HFFc6 (cell line): ENCODE measurements around the gene OTUD6A. TPM values are rescaled to one million over a fixed set of nuclear protein-coding genes. Genes with fewer than 3 reads are reported as not detected.
"Not testable (repeated sequence)": the region's sequence is repeated elsewhere in the genome, so short reads cannot be mapped to it uniquely, and the experiment has no call there.

Experiments
- DNase-seq: peaks from one replicate; pipeline ENCODE4 v3.0.0-alpha.2; 2018
- H3K27ac Mint-ChIP-seq: 2 replicates; pipeline ENCODE4 v1.8.0; 2020; ENCODE audit warnings: mild to moderate bottlenecking, mixed read lengths
- H3K27me3 Mint-ChIP-seq: 2 replicates; pipeline ENCODE4 v1.8.0; 2021; ENCODE audit warnings: mild to moderate bottlenecking, moderate library complexity, mixed read lengths; ENCODE audit not compliant: insufficient read depth
- H3K36me3 Mint-ChIP-seq: 2 replicates; pipeline ENCODE4 v1.8.0; 2021; ENCODE audit warnings: low read depth, mixed read lengths
- H3K4me1 Mint-ChIP-seq: 2 replicates; pipeline ENCODE4 v1.8.0; 2020; ENCODE audit warnings: low read depth, mixed read lengths
- H3K4me3 Mint-ChIP-seq: 2 replicates; pipeline ENCODE4 v1.8.0; 2020; ENCODE audit warnings: mild to moderate bottlenecking, moderate library complexity, mixed read lengths
- H3K9me3 Mint-ChIP-seq: 2 replicates; pipeline ENCODE4 v1.8.0; 2020; ENCODE audit warnings: mild to moderate bottlenecking, mixed read lengths
- microRNA-seq: library from miRNA; unstranded; fragments of <30 nt; microRNA quantifications from one replicate; pipeline ENCODE4, GENCODE V29; 2019
- total RNA-seq, 6 experiments: library from RNA; stranded (reverse); fragmentation: NEBNext Ultra II Directional; extraction: Animal tissue kit (Norgen Biotek cat#: 25700); gene quantifications; 2 replicates in 1 of 6; 3 replicates in 5 of 6; pipeline ENCODE4 v1.2.3, GENCODE V29; 2021
- TF ChIP-seq, protein P1 (sequence below): fragments of 200-600 bp; sonication (generic); IDR thresholded peaks from 2 replicates; pipeline ENCODE4 v1.5.0; 2021; ENCODE audit warnings: antibody characterized with exemption, mild to moderate bottlenecking

Gene OTUD6A
- total RNA-seq, 6 experiments from 2014 or later = not detected

DNA sequence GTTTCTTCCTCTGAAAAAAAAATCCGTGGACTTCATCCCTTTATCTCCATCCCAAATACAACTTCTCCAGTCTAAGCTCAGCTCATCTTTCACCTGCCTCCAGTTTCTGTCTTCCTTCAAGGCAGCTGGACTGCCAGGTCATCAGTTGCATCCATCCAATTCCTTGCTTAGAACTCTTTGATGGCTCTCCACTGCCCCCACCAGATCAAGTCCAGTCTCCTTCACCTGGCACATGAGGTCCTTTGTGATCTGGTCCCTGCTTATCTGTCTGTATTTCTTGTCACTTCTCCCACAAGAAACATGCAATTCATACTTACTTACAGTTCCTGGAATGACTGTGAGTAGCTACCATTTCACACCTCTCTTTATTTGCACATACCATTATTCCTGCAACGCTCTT, 33.8 kb downstream of the OTUD6A start:
- DNase-seq = peak; percentile 0
- H3K4me1 Mint-ChIP-seq = no peaks in the 10 kb centered on the region; the same call in 1 of the 2 replicates

DNA sequence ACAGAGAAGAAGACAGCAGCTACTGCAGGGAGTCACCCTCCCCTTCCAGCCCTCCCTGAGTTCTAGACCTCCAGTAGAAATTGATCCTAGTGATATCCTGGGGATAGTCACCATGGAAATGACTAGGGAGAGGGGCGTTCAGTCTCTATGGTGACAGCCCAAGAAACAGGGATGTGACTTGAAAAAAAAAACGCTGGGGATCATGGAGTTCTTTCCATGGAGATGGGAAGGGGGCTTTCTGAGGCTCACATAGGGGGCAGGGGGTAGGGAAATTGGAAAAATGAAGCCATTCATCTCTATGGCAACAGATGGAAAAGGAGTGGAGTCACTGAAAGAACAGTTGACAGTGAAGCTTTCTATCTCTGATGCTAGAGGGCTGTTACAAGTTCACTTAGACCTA, 43.0 kb downstream of the OTUD6A start:
- TF ChIP-seq, protein P1, sequence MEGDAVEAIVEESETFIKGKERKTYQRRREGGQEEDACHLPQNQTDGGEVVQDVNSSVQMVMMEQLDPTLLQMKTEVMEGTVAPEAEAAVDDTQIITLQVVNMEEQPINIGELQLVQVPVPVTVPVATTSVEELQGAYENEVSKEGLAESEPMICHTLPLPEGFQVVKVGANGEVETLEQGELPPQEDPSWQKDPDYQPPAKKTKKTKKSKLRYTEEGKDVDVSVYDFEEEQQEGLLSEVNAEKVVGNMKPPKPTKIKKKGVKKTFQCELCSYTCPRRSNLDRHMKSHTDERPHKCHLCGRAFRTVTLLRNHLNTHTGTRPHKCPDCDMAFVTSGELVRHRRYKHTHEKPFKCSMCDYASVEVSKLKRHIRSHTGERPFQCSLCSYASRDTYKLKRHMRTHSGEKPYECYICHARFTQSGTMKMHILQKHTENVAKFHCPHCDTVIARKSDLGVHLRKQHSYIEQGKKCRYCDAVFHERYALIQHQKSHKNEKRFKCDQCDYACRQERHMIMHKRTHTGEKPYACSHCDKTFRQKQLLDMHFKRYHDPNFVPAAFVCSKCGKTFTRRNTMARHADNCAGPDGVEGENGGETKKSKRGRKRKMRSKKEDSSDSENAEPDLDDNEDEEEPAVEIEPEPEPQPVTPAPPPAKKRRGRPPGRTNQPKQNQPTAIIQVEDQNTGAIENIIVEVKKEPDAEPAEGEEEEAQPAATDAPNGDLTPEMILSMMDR = no peak
- Mint-ChIP-seq H3K36me3 (no peaks in the 10 kb centered on the region), H3K9me3 (no peaks in the 10 kb centered on the region), H3K27me3 (peaks cover 3% of the 10 kb centered on the region), H3K4me1 (no peaks in the 10 kb centered on the region), H3K27ac (no peak overlapping the region), H3K4me3 (no peak overlapping the region)
- DNase-seq = no peak

More for the DNA sequence above, 33.8 kb downstream of the OTUD6A start:
- TF ChIP-seq, protein P1 = peak; percentile 40
- H3K4me3 Mint-ChIP-seq = no peak overlapping the region
- 0 out of 2 replicates have a peak, but pooled peaks cover 3% of the 10 kb centered on the region for H3K9me3 Mint-ChIP-seq
- no peak overlapping the region for H3K27ac Mint-ChIP-seq
- no peaks in the 10 kb centered on the region for H3K36me3 Mint-ChIP-seq
- peaks cover 3% of the 10 kb centered on the region; the same call in 1 of the 2 replicates for H3K27me3 Mint-ChIP-seq

DNA sequence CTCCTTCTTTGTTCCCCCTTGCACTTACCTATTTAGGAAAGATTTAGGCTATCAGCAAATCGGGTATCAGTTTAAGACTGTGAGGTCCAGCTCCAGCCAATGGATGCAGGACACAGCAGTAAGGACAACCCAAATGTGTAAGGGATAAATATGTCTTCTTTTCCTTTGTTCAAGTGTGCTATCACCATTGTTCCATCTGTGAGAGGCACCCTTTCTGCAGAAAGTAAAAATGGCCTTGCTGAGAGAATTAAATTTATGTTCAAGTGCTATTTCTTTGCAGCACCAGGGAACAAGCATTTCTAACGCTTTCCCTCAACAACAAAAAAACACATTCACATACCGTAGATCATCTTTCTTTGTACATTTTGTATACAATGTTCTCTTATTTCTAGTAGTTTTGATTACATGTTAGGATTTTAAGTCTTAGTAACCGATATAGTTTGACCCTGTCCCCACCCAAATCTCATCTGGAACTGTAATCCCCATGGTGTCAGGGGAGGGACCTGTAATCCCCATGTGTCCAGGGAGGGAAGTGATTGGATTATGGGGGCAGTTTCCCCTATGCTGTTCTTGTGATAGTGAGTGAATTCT, 49.3 kb downstream of the OTUD6A start:
- H3K9me3 Mint-ChIP-seq = peaks cover 20% of the 10 kb centered on the region
- H3K27ac Mint-ChIP-seq, H3K4me1 Mint-ChIP-seq, H3K36me3 Mint-ChIP-seq, H3K27me3 Mint-ChIP-seq, H3K4me3 Mint-ChIP-seq, DNase-seq: not testable (repeated sequence)

Small RNA genes lying within 50 kb of the gene (microRNA-seq; reads per million reads assigned to microRNA genes)
- not detected for gene MIR676

Other genes starting within 250 kb of the OTUD6A start
- gene AWAT2, start 12.5 kb upstream of the OTUD6A start, total RNA-seq = not detected
- 10 to 100 TPM; 35.1 to 39.9 (median 37.4) TPM for gene IGBP1, start 71.0 kb downstream of the OTUD6A start, total RNA-seq
- gene DGAT2L6, start 115.0 kb downstream of the OTUD6A start, total RNA-seq = not detected
- not detected for gene AWAT1, start 172.2 kb downstream of the OTUD6A start, total RNA-seq
- gene P2RY4, start 197.7 kb downstream of the OTUD6A start, total RNA-seq = not detected
- not detected for gene ARR3, start 205.9 kb downstream of the OTUD6A start, total RNA-seq
- gene RAB41, start 219.7 kb downstream of the OTUD6A start, total RNA-seq = not detected
- gene PDZD11, start 227.5 kb downstream of the OTUD6A start, total RNA-seq = 10 to 100 TPM; 72.7 to 89.5 (median 87.1) TPM
- 10 to 100 TPM; 10.7 to 30.2 (median 25.8) TPM for gene KIF4A, start 227.6 kb downstream of the OTUD6A start, total RNA-seq